ENCODE data around the gene PARP11.

DNA sequence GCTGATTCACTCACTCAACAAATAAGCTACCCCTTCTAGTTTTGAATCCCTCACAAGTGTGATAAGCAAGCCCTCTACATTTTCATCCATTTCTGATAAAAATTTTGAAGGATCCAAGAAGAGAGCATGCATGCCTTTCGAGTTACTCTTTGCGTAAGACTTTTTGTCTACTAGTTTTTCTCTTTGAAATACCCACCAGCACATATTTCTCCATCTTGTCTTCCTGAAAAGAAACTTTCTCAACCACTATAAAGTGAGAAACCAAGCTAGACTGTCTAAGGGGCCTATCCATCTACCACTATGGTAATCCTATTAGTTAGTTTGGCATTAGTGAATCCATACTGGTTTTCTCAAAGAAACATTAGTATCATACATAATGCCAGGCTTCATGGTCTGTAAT is 56.9 kb downstream of the PARP11 start:
- TF ChIP-seq RXRA (IDR thresholded peaks at IDR 0.05): no peak
- TF ChIP-seq, protein P1, sequence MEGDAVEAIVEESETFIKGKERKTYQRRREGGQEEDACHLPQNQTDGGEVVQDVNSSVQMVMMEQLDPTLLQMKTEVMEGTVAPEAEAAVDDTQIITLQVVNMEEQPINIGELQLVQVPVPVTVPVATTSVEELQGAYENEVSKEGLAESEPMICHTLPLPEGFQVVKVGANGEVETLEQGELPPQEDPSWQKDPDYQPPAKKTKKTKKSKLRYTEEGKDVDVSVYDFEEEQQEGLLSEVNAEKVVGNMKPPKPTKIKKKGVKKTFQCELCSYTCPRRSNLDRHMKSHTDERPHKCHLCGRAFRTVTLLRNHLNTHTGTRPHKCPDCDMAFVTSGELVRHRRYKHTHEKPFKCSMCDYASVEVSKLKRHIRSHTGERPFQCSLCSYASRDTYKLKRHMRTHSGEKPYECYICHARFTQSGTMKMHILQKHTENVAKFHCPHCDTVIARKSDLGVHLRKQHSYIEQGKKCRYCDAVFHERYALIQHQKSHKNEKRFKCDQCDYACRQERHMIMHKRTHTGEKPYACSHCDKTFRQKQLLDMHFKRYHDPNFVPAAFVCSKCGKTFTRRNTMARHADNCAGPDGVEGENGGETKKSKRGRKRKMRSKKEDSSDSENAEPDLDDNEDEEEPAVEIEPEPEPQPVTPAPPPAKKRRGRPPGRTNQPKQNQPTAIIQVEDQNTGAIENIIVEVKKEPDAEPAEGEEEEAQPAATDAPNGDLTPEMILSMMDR (IDR thresholded peaks at IDR 0.05; ENCODE audit: low read depth, low read length, missing input control): no peak
- no peak for TF ChIP-seq EGR1 (IDR thresholded peaks at IDR 0.05; ENCODE audit: low read depth in 2 of 2)
- TF ChIP-seq, protein P2, sequence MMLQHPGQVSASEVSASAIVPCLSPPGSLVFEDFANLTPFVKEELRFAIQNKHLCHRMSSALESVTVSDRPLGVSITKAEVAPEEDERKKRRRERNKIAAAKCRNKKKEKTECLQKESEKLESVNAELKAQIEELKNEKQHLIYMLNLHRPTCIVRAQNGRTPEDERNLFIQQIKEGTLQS (IDR thresholded peaks at IDR 0.05): no peak
- TF ChIP-seq, protein P3, sequence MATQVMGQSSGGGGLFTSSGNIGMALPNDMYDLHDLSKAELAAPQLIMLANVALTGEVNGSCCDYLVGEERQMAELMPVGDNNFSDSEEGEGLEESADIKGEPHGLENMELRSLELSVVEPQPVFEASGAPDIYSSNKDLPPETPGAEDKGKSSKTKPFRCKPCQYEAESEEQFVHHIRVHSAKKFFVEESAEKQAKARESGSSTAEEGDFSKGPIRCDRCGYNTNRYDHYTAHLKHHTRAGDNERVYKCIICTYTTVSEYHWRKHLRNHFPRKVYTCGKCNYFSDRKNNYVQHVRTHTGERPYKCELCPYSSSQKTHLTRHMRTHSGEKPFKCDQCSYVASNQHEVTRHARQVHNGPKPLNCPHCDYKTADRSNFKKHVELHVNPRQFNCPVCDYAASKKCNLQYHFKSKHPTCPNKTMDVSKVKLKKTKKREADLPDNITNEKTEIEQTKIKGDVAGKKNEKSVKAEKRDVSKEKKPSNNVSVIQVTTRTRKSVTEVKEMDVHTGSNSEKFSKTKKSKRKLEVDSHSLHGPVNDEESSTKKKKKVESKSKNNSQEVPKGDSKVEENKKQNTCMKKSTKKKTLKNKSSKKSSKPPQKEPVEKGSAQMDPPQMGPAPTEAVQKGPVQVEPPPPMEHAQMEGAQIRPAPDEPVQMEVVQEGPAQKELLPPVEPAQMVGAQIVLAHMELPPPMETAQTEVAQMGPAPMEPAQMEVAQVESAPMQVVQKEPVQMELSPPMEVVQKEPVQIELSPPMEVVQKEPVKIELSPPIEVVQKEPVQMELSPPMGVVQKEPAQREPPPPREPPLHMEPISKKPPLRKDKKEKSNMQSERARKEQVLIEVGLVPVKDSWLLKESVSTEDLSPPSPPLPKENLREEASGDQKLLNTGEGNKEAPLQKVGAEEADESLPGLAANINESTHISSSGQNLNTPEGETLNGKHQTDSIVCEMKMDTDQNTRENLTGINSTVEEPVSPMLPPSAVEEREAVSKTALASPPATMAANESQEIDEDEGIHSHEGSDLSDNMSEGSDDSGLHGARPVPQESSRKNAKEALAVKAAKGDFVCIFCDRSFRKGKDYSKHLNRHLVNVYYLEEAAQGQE (IDR thresholded peaks at IDR 0.05): no peak
- TF ChIP-seq SP1 (IDR thresholded peaks at IDR 0.05): no peak
- no peak for TF ChIP-seq GABPA (IDR thresholded peaks at IDR 0.05 in 1 of 2, conservative IDR thresholded peaks at IDR 0.05 in 1 of 2)
- TF ChIP-seq JUND (IDR thresholded peaks at IDR 0.05): no peak
- no peak for TF ChIP-seq TAF1 (conservative IDR thresholded peaks at IDR 0.05)
- no peak for TF ChIP-seq HNF4G (IDR thresholded peaks at IDR 0.05)
- TF ChIP-seq YY1 (IDR thresholded peaks at IDR 0.05): no peak
- TF ChIP-seq, protein P4, sequence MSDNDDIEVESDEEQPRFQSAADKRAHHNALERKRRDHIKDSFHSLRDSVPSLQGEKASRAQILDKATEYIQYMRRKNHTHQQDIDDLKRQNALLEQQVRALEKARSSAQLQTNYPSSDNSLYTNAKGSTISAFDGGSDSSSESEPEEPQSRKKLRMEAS (IDR thresholded peaks at IDR 0.05): no peak
- TF ChIP-seq, protein P5, sequence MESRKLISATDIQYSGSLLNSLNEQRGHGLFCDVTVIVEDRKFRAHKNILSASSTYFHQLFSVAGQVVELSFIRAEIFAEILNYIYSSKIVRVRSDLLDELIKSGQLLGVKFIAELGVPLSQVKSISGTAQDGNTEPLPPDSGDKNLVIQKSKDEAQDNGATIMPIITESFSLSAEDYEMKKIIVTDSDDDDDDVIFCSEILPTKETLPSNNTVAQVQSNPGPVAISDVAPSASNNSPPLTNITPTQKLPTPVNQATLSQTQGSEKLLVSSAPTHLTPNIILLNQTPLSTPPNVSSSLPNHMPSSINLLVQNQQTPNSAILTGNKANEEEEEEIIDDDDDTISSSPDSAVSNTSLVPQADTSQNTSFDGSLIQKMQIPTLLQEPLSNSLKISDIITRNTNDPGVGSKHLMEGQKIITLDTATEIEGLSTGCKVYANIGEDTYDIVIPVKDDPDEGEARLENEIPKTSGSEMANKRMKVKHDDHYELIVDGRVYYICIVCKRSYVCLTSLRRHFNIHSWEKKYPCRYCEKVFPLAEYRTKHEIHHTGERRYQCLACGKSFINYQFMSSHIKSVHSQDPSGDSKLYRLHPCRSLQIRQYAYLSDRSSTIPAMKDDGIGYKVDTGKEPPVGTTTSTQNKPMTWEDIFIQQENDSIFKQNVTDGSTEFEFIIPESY (IDR thresholded peaks at IDR 0.05): no peak
- no peak for TF ChIP-seq FOXA1 (IDR thresholded peaks at IDR 0.05)

Data from liver (tissue), 3 donors.